KBM-7 (cell line): ENCODE measurements around the gene ARRB2.
A peak's percentile ranks its signal among the peaks of the same experiment; 100 is the strongest.
"Not testable (repeated sequence)": the region's sequence is repeated elsewhere in the genome, so short reads cannot be mapped to it uniquely, and the experiment has no call there.

Experiments used
- DNase-seq: peaks from one replicate; pipeline ENCODE4 v3.0.0-alpha.2; 2015
- in situ Hi-C: fragments of 300-500 bp; cut with MboI; formaldehyde crosslinking; loops from 2 replicates; pipeline ENCODE4 v1.14.3; 2020; ENCODE audit warnings: low sequenced_read_pairs, low pct_unique_long_range_greater_than_20kb, mixed read lengths

ARRB2 gene

DNA sequence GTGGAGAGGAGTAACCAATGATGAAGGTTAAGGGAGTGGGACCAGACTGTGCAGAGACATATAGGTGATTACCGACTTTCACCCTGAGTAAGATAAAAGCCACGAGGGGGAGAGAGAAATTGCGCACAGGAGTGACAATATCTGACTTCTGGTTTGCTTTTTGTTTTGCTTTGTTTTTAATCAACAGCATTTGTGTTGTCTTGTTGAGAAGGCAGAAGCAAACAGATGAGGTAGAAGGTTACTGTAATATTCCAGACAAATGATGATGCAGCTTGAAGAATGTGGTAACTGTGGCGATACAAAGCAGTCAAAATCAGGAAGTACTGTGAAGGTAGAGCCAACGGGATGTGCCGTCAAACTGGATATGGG, 14.0 kb upstream of the ARRB2 start:
- DNase-seq: peak; percentile 38
- in situ Hi-C loops: no loop called here

DNA sequence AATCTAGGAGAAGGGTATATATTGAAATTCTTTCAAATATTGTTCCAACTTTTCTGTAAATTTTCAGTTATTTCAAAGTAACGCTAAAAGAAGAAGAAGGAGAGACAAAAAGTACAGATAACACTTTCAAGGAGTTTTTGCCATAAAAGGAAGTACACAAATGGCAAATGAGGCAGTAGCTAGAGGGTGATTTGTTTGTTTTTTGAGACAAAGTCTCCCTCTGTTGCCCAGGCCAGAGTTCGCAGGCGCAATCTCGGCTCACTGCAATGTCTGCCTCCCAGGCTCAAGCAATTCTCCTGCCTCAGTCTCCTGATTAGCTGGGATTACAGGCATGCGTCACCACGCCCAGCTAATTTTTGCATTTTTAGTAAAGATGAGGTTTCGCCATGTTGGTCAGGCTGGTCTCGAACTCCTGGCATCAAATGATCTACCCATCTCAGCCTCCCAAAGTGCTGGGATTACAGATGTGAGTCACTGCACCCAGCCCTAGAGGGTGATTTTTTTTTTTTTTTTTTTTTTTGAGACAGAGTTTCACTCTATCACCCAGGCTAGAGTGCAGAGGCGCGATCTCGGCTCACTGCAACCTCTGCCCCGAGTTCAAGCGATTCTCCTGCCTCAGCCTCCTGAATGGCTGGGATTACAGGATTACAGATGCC, 10.9 kb upstream of the ARRB2 start:
- in situ Hi-C loops: not testable (repeated sequence)

DNA sequence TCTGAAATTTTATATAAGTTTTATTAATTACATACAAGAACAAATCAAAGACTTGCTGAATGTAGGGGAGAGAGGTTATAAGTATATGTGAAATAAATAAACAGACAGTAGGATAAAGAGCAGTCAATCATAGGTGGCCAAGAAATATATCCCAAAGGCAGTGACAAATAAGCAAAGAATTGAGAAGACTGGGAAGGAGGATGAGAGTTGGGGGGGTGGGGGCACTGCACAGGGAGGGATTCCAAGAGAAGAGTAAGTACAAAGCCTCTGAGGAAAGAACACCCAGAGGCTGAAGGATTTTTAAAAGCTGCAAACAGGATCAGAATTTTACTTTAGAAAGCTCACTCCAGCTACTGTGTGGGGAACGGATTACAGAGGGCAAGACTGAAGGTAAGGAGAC, 9.3 kb upstream of the ARRB2 start:
- in situ Hi-C loops: no loop called here
- no peak for DNase-seq

More for the DNA sequence above, 10.9 kb upstream of the ARRB2 start:
- DNase-seq: peak; percentile 19

DNA sequence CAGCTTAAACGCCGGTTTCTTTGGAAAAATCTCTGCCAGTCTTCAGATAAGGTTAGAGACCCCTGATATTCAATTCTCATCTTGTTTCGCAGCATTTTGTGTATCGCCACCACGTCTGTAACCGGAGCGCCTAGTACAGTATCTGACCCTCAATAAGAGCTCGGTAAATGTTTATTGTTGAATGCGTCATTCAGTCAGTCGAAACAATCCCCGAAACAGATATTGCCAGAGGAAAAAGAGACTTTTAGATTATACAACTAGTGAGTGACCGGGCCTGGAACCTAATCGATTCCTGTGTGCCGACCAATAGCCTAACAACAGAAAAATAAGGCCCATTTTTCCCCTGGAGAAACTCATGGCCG, 7.1 kb upstream of the ARRB2 start:
- no peak for DNase-seq
- in situ Hi-C loops: no loop called here

DNA sequence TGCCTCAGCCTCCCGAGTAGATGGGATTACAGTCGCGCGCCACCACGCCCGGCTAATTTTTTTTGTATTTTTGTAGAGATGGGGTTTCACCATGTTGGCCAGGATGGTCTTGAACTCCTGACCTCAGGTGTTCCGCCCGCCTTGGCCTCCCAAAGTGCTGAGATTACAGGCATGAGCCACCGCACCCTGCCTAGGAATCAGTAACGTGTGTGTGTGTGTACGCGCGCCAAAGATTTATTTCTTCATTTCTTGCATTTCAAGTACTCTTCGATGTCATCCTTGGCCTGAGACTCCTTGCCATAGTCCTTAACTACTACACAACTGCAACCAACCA, 5.9 kb upstream of the ARRB2 start:
- in situ Hi-C loops, DNase-seq: not testable (repeated sequence)

DNA sequence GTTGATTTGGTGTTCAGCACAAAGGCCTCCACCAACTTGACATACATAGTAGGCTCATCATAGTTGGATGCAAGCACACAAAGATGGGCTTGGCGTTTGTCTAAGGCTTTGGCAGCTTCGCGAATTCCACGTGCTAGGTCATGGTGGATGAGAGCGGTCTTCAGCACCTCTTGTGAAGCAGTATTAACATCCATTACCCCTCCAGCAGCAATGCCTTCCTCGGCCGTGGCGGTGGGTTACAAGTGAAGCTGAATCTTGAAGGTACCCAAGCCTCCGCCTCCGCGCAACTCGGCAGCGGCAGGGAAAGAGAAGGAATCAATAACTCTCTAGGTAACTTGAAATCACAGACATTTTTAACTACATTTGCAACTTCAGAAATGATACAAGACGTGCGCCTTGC, 5.4 kb upstream of the ARRB2 start:
- DNase-seq: no peak
- in situ Hi-C loops: no loop called here

DNA sequence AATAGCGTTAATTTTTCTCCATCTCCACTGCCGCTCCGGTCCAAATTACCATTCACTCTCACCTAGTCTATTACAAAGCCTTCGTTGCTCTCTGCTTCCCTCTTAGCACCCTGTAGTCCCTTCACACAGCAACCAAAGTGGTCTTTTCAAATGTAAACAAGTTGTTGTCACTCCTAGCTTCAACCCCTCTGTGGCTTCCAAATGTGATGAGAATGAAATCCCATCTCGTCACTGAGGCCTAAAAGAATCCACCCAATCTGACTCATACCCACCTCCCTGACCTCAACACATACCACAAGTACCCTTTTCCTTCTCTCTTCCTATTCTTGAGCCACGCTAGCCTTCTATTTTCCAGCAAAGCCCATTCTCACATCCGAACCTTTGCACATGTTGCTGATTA, 4.3 kb upstream of the ARRB2 start:
- no peak for DNase-seq
- in situ Hi-C loops: no loop called here

DNA sequence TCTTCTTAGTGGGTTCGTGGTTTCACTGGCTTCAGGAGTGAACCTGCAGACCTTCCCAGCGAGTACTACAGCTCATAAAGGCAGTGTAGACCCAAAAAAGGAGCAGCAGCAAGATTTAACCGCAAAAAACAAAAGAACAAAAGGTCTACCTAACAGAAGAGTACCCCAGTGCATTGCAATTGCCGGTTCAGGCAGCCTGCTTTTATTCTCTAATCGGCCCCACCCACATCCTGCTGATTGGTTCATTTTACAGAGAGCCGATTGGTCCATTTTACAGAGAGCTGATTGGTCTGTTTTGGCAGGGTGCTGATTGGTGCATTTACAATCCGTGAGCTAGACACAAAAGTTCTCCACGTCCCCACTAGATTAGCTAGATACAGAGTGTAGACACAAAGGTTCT, 2.0 kb upstream of the ARRB2 start:
- DNase-seq: peak; percentile 50
- in situ Hi-C loops: no loop called here

DNA sequence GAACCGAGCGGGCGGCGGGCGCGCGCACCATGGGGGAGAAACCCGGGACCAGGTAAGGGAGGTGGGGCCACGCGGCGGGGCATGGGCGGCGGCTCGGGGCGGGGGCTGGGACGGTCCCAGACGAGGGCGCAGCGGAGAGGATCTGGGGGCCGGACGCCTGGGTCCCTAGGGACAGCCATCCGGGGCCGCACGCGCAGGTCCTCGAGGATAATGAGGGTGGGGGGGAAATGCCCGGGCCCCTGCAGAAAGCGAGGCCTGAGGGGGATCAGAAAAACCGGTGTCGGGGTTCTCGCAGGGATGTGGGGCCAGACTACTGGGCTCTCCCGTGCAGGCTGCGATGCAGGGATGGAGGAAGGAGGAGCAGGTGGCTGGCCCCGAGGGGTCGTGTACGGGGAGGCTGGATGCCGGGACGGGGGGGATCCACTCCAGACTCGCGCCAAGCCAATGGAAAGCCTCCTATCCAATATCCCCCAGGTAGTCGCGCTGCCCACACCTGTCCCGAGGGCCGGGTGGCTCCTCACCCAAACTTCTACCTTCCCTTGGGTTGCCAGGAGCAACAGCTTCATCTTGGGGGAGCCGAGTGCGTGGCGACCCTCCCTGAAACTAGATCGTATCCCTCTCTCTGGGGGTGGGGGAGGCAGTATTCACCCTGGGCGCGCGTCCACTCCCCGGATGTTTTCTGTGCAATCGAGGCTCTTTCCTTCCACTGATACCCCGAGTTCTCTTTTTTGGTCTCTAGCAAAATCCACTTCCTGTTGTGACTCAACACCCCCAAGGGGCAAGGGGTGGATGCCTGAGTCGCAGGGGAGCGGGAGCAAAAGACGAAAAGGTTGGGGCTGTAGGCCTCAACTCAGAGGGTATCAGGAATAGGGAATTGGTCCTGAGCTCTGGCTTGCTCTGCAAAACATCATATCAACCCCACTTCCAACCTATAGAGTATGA, 532 bp downstream of the ARRB2 start:
- in situ Hi-C loops: no loop called here

DNA sequence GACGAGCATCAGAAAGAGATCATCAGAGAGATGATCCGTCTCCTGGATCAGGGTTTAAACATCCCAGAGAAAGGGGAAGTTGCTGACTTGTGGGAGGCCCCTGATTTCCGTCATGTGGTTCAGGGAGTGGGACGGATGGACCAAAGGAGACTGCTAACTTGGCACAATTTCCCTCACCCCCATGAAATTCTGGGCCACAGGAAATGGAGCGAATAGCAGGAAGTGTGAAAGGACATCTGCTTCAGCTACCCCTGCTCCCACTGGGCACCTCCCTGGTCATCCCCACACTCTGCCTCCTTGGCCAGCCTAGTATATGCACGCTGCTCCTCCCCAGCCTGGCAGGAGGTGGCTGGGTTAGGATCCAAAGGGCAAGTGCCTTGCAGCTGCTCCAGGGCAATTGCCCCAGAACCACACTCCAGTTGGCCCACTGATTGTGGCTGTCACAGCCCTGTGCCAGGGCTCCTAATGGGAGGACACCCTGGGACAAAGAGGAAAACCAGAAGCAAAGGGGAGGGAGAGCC, 1.3 kb downstream of the ARRB2 start:
- in situ Hi-C loops: no loop called here
- DNase-seq: peak; percentile 92

More for the DNA sequence above, 532 bp downstream of the ARRB2 start:
- no peak for DNase-seq

DNA sequence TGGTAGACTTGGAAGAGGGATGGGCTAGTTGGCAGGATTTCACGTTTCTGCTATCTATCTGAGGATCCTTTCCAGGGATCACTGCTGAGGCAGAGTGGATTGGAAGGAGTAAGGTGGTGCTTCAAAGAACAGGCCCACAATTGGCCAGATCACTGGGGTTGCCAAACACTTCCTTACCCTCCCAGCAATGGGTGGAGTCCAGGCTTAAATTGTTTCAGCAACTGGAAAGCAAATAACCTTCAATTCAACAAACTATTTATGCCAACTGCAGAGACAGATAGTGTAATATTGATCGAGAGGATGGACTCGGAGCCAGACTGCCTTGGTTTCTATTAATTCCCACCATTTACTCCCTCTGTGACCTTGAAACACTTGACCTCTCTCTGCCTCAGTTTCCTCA, 2.1 kb downstream of the ARRB2 start:
- DNase-seq: no peak
- in situ Hi-C loops: no loop called here

DNA sequence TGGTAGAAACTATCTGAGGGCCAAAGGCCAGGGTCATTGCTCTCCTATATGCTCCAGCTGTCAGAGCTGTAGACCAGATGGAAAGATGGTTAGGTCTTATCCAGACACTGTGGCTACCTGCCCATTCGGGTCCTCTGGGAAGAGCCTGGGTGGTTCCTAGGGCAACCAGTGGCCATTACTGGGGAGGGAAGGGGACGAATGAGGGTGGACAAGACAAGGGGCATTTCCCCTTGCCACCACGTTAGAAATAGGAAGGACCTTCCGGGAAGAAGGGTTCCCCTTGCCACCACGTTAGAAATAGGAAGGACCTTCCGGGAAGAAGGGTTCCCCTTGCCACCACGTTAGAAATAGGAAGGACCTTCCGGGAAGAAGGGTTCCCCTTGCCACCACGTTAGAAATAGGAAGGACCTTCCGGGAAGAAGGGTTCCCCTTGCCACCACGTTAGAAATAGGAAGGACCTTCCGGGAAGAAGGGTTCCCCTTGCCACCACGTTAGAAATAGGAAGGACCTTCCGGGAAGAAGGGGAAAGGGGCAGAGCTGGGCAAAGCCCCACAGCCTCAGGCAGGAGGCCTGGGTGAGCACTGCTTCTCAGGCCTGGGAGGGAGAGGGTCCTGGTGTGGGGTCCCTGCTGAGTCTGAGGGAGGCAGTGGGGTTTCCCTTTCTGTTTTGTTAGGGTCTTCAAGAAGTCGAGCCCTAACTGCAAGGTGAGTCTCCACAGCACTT, 4.1 kb downstream of the ARRB2 start:
- DNase-seq, in situ Hi-C loops: not testable (repeated sequence)

DNA sequence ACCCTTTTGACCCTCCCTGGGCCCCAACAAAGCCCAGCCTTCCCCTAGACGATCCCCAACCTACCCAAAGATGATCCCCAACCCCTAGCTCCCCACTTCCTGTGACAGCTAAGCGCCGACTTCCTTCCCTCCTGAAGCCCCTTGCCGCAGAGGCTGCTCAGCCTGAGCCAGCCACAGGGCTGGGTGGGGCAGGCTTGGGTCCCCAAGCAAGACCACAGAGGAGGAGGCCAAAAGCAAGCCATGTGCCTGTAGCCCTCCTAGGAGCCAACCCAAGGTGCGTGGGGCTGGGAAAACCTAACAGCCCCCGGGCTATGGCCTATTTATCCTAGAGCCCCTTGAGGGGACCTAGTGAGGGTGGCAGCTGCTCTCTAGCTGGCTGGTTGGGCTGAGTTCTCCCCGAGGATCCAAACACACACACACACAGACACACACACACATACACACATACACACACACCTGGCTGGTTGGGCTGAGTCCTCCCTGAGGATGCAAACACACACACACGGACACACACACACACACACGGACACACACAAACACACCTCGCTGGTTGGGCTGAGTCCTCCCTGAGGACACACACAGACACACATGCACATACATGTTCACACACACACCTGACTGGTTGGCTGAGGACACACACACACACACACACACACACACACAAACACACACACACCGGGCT, 4.8 kb downstream of the ARRB2 start:
- in situ Hi-C loops: no loop called here
- peak; percentile 57 for DNase-seq

DNA sequence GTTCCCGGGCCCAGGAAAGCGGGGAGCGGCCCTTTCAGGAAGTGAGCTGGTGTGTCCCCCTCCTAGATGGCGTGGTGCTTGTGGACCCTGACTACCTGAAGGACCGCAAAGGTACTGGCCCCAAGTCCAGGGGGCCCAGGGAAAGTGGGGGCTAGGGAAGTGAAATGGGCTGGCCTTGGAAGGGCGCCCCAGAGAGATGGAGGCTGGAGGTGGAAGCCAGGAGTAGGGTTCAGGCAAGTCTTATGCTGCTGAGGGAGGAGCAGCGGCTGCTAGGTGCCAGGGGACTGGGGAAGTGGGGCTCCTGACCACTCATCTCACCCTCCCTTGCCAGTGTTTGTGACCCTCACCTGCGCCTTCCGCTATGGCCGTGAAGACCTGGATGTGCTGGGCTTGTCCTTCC, 5.6 kb downstream of the ARRB2 start:
- in situ Hi-C loops: no loop called here

DNA sequence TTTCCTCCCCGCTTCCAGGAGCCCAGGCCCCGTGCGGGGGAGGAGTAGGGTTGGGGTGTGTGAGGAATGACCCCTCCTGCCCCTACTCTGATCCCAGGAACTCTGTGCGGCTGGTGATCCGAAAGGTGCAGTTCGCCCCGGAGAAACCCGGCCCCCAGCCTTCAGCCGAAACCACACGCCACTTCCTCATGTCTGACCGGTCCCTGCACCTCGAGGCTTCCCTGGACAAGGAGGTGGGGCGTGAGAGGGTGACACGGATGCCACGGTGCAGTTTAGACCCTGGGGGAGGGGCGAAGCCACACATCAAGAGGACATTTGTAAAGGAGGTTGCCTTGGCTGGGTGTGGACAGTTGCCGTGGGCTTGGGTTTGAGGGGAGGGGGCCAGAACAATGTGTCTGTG, 7.4 kb downstream of the ARRB2 start:
- in situ Hi-C loops: no loop called here
- DNase-seq: no peak

More for the DNA sequence above, 5.6 kb downstream of the ARRB2 start:
- DNase-seq: no peak

DNA sequence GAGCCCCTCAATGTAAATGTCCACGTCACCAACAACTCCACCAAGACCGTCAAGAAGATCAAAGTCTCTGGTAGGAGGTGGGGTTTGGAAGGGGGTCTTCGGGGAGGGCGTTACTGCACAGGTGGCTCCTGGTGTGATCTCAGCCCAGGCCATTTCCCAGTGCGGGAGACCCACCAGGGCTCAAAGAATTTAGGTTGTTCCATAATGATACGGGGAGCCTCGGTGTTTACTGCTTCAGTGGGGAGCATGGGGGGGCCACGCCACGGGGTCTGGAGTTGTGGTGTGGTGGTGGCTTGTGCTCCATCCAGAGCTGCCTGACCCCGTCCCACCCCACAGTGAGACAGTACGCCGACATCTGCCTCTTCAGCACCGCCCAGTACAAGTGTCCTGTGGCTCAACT, 7.8 kb downstream of the ARRB2 start:
- no peak for DNase-seq
- in situ Hi-C loops: no loop called here

DNA sequence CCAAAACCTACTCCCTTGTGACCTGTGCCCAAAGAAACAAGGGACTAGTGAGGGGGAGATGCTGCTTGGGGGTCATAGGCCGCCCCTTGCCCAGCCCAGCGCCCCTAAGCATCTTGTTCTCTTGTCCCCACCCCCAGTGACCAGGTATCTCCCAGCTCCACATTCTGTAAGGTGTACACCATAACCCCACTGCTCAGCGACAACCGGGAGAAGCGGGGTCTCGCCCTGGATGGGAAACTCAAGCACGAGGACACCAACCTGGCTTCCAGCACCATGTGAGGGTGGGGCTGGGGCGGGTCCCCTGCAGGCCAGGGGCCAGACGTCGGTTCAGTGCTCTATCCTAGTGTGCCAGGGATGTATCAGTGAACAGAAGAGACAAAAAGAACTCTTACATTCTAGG, 8.7 kb downstream of the ARRB2 start:
- no peak for DNase-seq
- in situ Hi-C loops: no loop called here

DNA sequence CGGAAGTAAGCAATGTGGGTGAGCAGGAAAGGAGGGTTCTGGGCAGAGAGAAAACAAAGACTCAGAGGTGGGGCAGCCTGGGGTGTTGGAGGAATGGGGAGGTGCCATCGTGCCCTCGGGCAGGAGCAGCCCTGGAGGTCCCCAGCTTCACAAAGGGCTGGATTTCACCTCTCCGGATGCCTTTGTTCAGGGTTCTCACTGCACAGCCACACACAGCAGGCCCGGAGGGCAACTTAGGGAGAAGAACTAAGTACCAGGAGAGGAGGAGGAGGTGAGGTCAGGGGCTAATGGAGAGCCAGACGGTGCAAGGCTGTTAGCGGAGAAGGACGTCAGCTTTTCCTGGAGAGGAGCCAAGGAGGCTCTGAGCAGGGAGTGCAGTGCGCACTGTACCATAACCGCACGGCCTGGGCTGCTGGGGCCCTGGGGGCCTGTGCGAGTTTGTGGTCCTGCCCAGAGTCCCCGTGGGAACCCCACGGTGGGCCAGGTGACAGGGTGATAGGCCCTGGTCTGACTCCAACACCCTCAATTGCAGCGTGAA, 9.3 kb downstream of the ARRB2 start:
- DNase-seq: no peak
- in situ Hi-C loops: no loop called here

DNA sequence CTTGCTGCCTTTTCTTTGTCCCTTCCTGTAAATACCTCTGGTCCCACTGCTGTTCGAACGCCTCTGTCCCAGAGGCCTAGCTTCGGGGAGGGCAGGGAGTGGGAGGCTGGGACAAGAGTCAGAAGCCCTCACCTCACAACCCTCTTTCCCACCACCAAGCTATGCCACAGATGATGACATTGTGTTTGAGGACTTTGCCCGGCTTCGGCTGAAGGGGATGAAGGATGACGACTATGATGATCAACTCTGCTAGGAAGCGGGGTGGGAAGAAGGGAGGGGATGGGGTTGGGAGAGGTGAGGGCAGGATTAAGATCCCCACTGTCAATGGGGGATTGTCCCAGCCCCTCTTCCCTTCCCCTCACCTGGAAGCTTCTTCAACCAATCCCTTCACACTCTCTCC, 10.4 kb downstream of the ARRB2 start:
- in situ Hi-C loops: no loop called here
- DNase-seq: no peak
